HEK293 (cell line): ENCODE measurements around the gene KIT.

ENCODE experiments used
- CTCF ChIA-PET: fragments of 350-600 bp; formaldehyde crosslinking; extraction: SDS; loops from one replicate; lab custom pipeline; 2021; ENCODE audit warnings: antibody characterized with exemption; lab: Yijun Ruan, JAX
- POLR2A ChIA-PET: fragments of 300-600 bp; formaldehyde crosslinking; extraction: SDS; loops from one replicate; lab custom pipeline; 2020; ENCODE audit warnings: antibody characterized with exemption, inconsistent platforms; lab: Yijun Ruan, JAX
- H3K27ac ChIP-seq: fragments of 200-500 bp; sonication (Bioruptor generic); 2 replicates; pipeline ENCODE4 v1.5.1; 2014; ENCODE audit warnings: low read depth, low read length, control low read depth, inconsistent platforms; ENCODE audit errors: extremely low read depth
- H3K36me3 ChIP-seq, 2 experiments: fragments of 200-500 bp in 1 of 2; sonication (Bioruptor generic) in 1 of 2; 1 replicate in 1 of 2; 2 replicates in 1 of 2; pipeline ENCODE4 v1.5.1; 2014 to 2017; ENCODE audit warnings: inconsistent platforms in 2 of 2, low read length in 2 of 2; ENCODE audit not compliant: control insufficient read depth in 2 of 2, insufficient read depth in 1 of 2
- H3K4me1 ChIP-seq: fragments of 200-500 bp; sonication (Bioruptor generic); 2 replicates; pipeline ENCODE4 v1.5.1; 2014; ENCODE audit warnings: mild to moderate bottlenecking, low read length, inconsistent platforms; ENCODE audit not compliant: control insufficient read depth, insufficient read depth
- H3K4me3 ChIP-seq: 2 replicates; pipeline ENCODE4 v1.5.1; 2011; ENCODE audit warnings: low read depth, mild to moderate bottlenecking, control low read depth, low read length, moderate library complexity
- H3K9me3 ChIP-seq: fragments of 200-500 bp; sonication (Bioruptor generic); 2 replicates; pipeline ENCODE4 v1.5.1; 2014; ENCODE audit warnings: low read depth, low read length, inconsistent platforms; ENCODE audit not compliant: control insufficient read depth, insufficient read depth
- BCL11B ChIP-seq: fragments of 450-650 bp; formaldehyde crosslinking; IDR thresholded peaks from 2 replicates; pipeline ENCODE4 v1.5.1; 2016; ENCODE audit warnings: low read depth, missing biosample characterization, missing genetic modification characterization
- EGR2 ChIP-seq: fragments of 450-650 bp; formaldehyde crosslinking; IDR thresholded peaks from 2 replicates; pipeline ENCODE4 v1.5.1; 2016; ENCODE audit warnings: low read depth, missing biosample characterization, missing genetic modification characterization
- GFI1B ChIP-seq: fragments of 450-650 bp; formaldehyde crosslinking; IDR thresholded peaks from 2 replicates; pipeline ENCODE4 v1.5.1; 2016; ENCODE audit warnings: missing biosample characterization, missing genetic modification characterization
- IKZF3 ChIP-seq: fragments of 450-650 bp; IDR thresholded peaks from 2 replicates; pipeline ENCODE4 v1.5.0; 2018; ENCODE audit warnings: missing biosample characterization, mild to moderate bottlenecking, missing genetic modification characterization, moderate library complexity
- RBAK ChIP-seq: fragments of 450-650 bp; formaldehyde crosslinking; IDR thresholded peaks from 2 replicates; pipeline ENCODE4 v1.5.1; 2016; ENCODE audit warnings: missing biosample characterization, missing genetic modification characterization
- TRIM28 ChIP-seq: IDR thresholded peaks from 2 replicates; pipeline ENCODE4 v1.6.1; 2011; ENCODE audit warnings: low read length, control low read depth, borderline replicate concordance
- ZBTB7A ChIP-seq: fragments of 450-650 bp; formaldehyde crosslinking; IDR thresholded peaks from 2 replicates; pipeline ENCODE4 v1.5.1; 2016; ENCODE audit warnings: low read depth, missing biosample characterization, missing genetic modification characterization
- ZFP69B ChIP-seq: fragments of 450-650 bp; formaldehyde crosslinking; IDR thresholded peaks from 2 replicates; pipeline ENCODE4 v1.5.1; 2016; ENCODE audit warnings: missing biosample characterization, missing genetic modification characterization
- ZNF112 ChIP-seq: fragments of 450-650 bp; formaldehyde crosslinking; IDR thresholded peaks from 2 replicates; pipeline ENCODE4 v1.5.0; 2017; ENCODE audit warnings: missing biosample characterization, missing genetic modification characterization
- ZNF2 ChIP-seq: fragments of 450-650 bp; formaldehyde crosslinking; IDR thresholded peaks from 2 replicates; pipeline ENCODE4 v1.5.1; 2016; ENCODE audit warnings: missing biosample characterization, missing genetic modification characterization
- ZNF394 ChIP-seq: fragments of 450-650 bp; formaldehyde crosslinking; IDR thresholded peaks from 2 replicates; pipeline ENCODE4 v1.5.1; 2016; ENCODE audit warnings: missing biosample characterization, missing genetic modification characterization, mild to moderate bottlenecking, moderate library complexity, borderline replicate concordance
- ZNF514 ChIP-seq: fragments of 450-650 bp; formaldehyde crosslinking; IDR thresholded peaks from 2 replicates; pipeline ENCODE4 v1.5.1; 2016; ENCODE audit warnings: missing biosample characterization, missing genetic modification characterization
- ZNF548 ChIP-seq: fragments of 450-650 bp; formaldehyde crosslinking; IDR thresholded peaks from 2 replicates; pipeline ENCODE4 v1.5.1; 2016; ENCODE audit warnings: missing biosample characterization, missing genetic modification characterization
- ZNF560 ChIP-seq: fragments of 450-650 bp; formaldehyde crosslinking; IDR thresholded peaks from 2 replicates; pipeline ENCODE4 v1.5.1; 2017; ENCODE audit warnings: missing biosample characterization, missing genetic modification characterization, borderline replicate concordance
- ZNF623 ChIP-seq: fragments of 450-650 bp; formaldehyde crosslinking; IDR thresholded peaks from 2 replicates; pipeline ENCODE4 v1.5.1; 2016; ENCODE audit warnings: missing biosample characterization, missing genetic modification characterization
- ZSCAN16 ChIP-seq: fragments of 450-650 bp; formaldehyde crosslinking; IDR thresholded peaks from 2 replicates; pipeline ENCODE4 v1.5.1; 2016; ENCODE audit warnings: missing biosample characterization, missing genetic modification characterization
- TF ChIP-seq, protein P1 (sequence below): fragments of 450-650 bp; formaldehyde crosslinking; IDR thresholded peaks from 2 replicates; pipeline ENCODE4 v1.5.1; 2017; ENCODE audit warnings: missing biosample characterization, missing genetic modification characterization
- TF ChIP-seq, protein P2 (sequence below): fragments of 450-650 bp; formaldehyde crosslinking; IDR thresholded peaks from 2 replicates; pipeline ENCODE4 v1.5.1; 2016; ENCODE audit warnings: missing biosample characterization, missing genetic modification characterization
- TF ChIP-seq, protein P3 (sequence below): fragments of 450-650 bp; formaldehyde crosslinking; IDR thresholded peaks from 2 replicates; pipeline ENCODE4 v1.5.1; 2016; ENCODE audit warnings: missing biosample characterization, missing genetic modification characterization
- TF ChIP-seq, protein P4 (sequence below): fragments of 450-650 bp; formaldehyde crosslinking; IDR thresholded peaks from 2 replicates; pipeline ENCODE4 v1.5.1; 2017; ENCODE audit warnings: missing biosample characterization, missing genetic modification characterization
- TF ChIP-seq, protein P5 (sequence below): fragments of 450-650 bp; formaldehyde crosslinking; IDR thresholded peaks from 2 replicates; pipeline ENCODE4 v1.5.1; 2017; ENCODE audit warnings: missing biosample characterization, missing genetic modification characterization

Gene KIT

DNA sequence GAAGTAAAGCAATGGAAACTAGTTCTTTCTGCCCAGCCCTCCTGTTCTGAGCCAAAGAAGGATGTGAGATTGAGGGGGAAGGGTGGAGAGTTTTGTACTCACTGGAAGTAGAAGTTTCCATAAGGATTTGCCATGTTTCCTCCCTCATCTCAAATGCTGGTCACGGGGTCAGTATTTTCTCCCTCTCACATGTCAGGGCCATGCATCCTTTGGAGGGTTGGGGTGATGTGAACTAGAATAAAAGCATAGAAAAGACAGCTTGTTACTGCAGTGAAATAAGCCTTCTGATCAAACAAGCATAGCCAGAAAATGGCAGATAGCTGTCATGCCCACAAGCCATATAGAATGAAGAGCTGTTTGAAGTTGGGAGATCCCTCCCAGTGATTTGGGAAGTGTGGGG, 79.7 kb downstream of the KIT start (continued):
- TF ChIP-seq, protein P1, sequence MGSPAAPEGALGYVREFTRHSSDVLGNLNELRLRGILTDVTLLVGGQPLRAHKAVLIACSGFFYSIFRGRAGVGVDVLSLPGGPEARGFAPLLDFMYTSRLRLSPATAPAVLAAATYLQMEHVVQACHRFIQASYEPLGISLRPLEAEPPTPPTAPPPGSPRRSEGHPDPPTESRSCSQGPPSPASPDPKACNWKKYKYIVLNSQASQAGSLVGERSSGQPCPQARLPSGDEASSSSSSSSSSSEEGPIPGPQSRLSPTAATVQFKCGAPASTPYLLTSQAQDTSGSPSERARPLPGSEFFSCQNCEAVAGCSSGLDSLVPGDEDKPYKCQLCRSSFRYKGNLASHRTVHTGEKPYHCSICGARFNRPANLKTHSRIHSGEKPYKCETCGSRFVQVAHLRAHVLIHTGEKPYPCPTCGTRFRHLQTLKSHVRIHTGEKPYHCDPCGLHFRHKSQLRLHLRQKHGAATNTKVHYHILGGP (tag by site-specific recombination), result no peak
- TF ChIP-seq, protein P2, sequence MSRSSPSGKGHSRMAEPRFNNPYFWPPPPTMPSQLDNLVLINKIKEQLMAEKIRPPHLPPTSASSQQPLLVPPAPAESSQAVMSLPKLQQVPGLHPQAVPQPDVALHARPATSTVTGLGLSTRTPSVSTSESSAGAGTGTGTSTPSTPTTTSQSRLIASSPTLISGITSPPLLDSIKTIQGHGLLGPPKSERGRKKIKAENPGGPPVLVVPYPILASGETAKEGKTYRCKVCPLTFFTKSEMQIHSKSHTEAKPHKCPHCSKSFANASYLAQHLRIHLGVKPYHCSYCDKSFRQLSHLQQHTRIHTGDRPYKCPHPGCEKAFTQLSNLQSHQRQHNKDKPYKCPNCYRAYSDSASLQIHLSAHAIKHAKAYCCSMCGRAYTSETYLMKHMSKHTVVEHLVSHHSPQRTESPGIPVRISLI (tag by site-specific recombination), result no peak
- TF ChIP-seq ZNF623, result no peak
- TF ChIP-seq ZFP69B (tag by site-specific recombination), result no peak
- no peak for TF ChIP-seq ZNF112 (tag by site-specific recombination)
- no peak for TF ChIP-seq BCL11B (tag by site-specific recombination)

DNA sequence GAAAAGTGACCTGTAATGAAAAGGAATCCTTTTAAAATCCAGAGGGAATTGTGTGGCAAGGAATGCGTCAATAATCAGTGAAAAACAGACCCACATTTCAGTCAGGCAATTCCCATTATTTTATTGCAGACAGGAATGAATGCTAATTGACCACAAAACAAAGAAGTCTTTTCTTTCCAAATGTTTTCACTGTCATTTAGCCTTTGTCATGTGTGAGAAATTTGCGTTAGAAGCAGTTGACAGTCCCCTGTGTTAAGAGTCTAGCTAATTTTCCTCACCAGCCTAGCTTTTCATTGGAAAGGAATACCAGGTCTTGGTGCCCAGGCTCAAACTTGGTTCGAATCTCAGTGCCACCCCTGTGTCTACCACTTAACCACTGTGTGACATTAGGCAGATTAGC, 83.4 kb downstream of the KIT start:
- ChIA-PET CTCF (no interaction called here), POLR2A (interaction anchor here (0.5 kb wide), 1 partner anchor 78 kb away, joined by 5 read pairs; no protein-coding TSS in a partner anchor)
- Histone ChIP-seq H3K27ac (no peak overlapping the region), H3K9me3 (no peaks in the 10 kb centered on the region), H3K36me3 (peaks cover 0 to 36% of the 10 kb centered on the region in 2 experiments; a peak in 1 of 3 replicates), H3K4me1 (no peaks in the 10 kb centered on the region), H3K4me3 (no peak overlapping the region)
- TF ChIP-seq, protein P3, sequence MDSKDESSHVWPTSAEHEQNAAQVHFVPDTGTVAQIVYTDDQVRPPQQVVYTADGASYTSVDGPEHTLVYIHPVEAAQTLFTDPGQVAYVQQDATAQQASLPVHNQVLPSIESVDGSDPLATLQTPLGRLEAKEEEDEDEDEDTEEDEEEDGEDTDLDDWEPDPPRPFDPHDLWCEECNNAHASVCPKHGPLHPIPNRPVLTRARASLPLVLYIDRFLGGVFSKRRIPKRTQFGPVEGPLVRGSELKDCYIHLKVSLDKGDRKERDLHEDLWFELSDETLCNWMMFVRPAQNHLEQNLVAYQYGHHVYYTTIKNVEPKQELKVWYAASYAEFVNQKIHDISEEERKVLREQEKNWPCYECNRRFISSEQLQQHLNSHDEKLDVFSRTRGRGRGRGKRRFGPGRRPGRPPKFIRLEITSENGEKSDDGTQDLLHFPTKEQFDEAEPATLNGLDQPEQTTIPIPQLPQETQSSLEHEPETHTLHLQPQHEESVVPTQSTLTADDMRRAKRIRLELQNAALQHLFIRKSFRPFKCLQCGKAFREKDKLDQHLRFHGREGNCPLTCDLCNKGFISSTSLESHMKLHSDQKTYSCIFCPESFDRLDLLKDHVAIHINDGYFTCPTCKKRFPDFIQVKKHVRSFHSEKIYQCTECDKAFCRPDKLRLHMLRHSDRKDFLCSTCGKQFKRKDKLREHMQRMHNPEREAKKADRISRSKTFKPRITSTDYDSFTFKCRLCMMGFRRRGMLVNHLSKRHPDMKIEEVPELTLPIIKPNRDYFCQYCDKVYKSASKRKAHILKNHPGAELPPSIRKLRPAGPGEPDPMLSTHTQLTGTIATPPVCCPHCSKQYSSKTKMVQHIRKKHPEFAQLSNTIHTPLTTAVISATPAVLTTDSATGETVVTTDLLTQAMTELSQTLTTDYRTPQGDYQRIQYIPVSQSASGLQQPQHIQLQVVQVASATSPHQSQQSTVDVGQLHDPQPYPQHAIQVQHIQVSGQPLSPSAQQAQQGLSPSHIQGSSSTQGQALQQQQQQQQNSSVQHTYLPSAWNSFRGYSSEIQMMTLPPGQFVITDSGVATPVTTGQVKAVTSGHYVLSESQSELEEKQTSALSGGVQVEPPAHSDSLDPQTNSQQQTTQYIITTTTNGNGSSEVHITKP (tag by site-specific recombination), result no peak
- TF ChIP-seq ZSCAN16 (tag by site-specific recombination) (no peak), ZNF548 (tag by site-specific recombination) (no peak), ZNF2 (tag by site-specific recombination) (no peak), ZBTB7A (tag by site-specific recombination) (no peak), ZNF394 (tag by site-specific recombination) (no peak), IKZF3 (tag by site-specific recombination) (no peak), GFI1B (no peak), ZNF560 (no peak), TRIM28 (no peak), ZNF514 (tag by site-specific recombination) (no peak), RBAK (tag by site-specific recombination) (no peak), EGR2 (tag by site-specific recombination) (no peak)
- TF ChIP-seq, protein P4, sequence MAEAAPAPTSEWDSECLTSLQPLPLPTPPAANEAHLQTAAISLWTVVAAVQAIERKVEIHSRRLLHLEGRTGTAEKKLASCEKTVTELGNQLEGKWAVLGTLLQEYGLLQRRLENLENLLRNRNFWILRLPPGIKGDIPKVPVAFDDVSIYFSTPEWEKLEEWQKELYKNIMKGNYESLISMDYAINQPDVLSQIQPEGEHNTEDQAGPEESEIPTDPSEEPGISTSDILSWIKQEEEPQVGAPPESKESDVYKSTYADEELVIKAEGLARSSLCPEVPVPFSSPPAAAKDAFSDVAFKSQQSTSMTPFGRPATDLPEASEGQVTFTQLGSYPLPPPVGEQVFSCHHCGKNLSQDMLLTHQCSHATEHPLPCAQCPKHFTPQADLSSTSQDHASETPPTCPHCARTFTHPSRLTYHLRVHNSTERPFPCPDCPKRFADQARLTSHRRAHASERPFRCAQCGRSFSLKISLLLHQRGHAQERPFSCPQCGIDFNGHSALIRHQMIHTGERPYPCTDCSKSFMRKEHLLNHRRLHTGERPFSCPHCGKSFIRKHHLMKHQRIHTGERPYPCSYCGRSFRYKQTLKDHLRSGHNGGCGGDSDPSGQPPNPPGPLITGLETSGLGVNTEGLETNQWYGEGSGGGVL, result no peak
- TF ChIP-seq, protein P5, sequence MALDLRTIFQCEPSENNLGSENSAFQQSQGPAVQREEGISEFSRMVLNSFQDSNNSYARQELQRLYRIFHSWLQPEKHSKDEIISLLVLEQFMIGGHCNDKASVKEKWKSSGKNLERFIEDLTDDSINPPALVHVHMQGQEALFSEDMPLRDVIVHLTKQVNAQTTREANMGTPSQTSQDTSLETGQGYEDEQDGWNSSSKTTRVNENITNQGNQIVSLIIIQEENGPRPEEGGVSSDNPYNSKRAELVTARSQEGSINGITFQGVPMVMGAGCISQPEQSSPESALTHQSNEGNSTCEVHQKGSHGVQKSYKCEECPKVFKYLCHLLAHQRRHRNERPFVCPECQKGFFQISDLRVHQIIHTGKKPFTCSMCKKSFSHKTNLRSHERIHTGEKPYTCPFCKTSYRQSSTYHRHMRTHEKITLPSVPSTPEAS (tag by site-specific recombination), result no peak
